Stimulated activated naive CD8-positive, alpha-beta T cell treated with anti-CD3 and anti-CD28 coated beads, Interleukin-15, amount 100 ng/mL, for 72 hours (primary cell): ENCODE results near the gene LSAMP.

Experiments used
- ATAC-seq: fragments of 150-1000 bp; cut with Tn5 transposase; 2 replicates; pipeline ENCODE4 v1.10.0; 2021; ENCODE audit warnings: mild to moderate bottlenecking, moderate library complexity
- DNase-seq, 2 donors: peaks; one replicate each; pipeline ENCODE4 v3.0.0; 2021 to 2022
- H3K27ac Mint-ChIP-seq, 2 donors: one replicate each; pipeline ENCODE4 v1.8.0; 2022; ENCODE audit warnings: mild to moderate bottlenecking in 2 of 2, mixed read lengths in 2 of 2, moderate library complexity in 2 of 2
- H3K27me3 Mint-ChIP-seq: one replicate; pipeline ENCODE4 v1.8.0; 2022; ENCODE audit warnings: mixed read lengths
- H3K4me1 Mint-ChIP-seq: one replicate; pipeline ENCODE4 v1.8.0; 2022; ENCODE audit warnings: mild to moderate bottlenecking, mixed read lengths
- H3K4me3 Mint-ChIP-seq, 2 donors: one replicate each; pipeline ENCODE4 v1.8.0; 2022; ENCODE audit warnings: mild to moderate bottlenecking in 2 of 2, mixed read lengths in 2 of 2, moderate library complexity in 1 of 2
- H3K9me3 Mint-ChIP-seq, 2 donors: one replicate each; pipeline ENCODE4 v1.8.0; 2022; ENCODE audit warnings: mixed read lengths in 2 of 2

Gene LSAMP

GRCh38 chr3:116124166-116124565 is 321.1 kb downstream of the LSAMP start:
- no peaks in the 10 kb centered on the region for H3K4me1 Mint-ChIP-seq
- no peak for DNase-seq
- H3K27me3 Mint-ChIP-seq: no peaks in the 10 kb centered on the region
- no peak for ATAC-seq
- no peaks in the 10 kb centered on the region for H3K9me3 Mint-ChIP-seq
- H3K27ac Mint-ChIP-seq: no peak overlapping the region
- no peak overlapping the region for H3K4me3 Mint-ChIP-seq

- DNase-seq (no peak), ATAC-seq (no peak)
- H3K9me3 Mint-ChIP-seq: no peaks in the 10 kb centered on the region
- H3K4me1 Mint-ChIP-seq: no peaks in the 10 kb centered on the region
- no peak overlapping the region for H3K27ac Mint-ChIP-seq
- H3K27me3 Mint-ChIP-seq: no peaks in the 10 kb centered on the region
- H3K4me3 Mint-ChIP-seq: no peak overlapping the region
Observed at GRCh38 chr3:116118475-116119169, 326.7 kb downstream of the LSAMP start.

- no peak overlapping the region for H3K27ac Mint-ChIP-seq
- H3K27me3 Mint-ChIP-seq: no peaks in the 10 kb centered on the region
- H3K4me3 Mint-ChIP-seq: no peak overlapping the region
- H3K4me1 Mint-ChIP-seq: no peaks in the 10 kb centered on the region
- H3K9me3 Mint-ChIP-seq: no peaks in the 10 kb centered on the region
- DNase-seq: no peak
- ATAC-seq: no peak
Observed at GRCh38 chr3:116114586-116114985, 330.7 kb downstream of the LSAMP start.

GRCh38 chr3:116112696-116113095 is 332.6 kb downstream of the LSAMP start:
- ATAC-seq: no peak
- no peaks in the 10 kb centered on the region for H3K27me3 Mint-ChIP-seq
- H3K4me3 Mint-ChIP-seq: no peak overlapping the region
- H3K27ac Mint-ChIP-seq: no peak overlapping the region
- DNase-seq: no peak
- H3K4me1 Mint-ChIP-seq: no peaks in the 10 kb centered on the region
- no peaks in the 10 kb centered on the region for H3K9me3 Mint-ChIP-seq

- Mint-ChIP-seq H3K27me3 (no peaks in the 10 kb centered on the region), H3K9me3 (no peaks in the 10 kb centered on the region), H3K4me1 (no peaks in the 10 kb centered on the region), H3K4me3 (no peak overlapping the region), H3K27ac (no peak overlapping the region)
- DNase-seq: no peak
- ATAC-seq: no peak
Observed at GRCh38 chr3:116111765-116112164, 333.5 kb downstream of the LSAMP start.

- peaks cover 0 to 4% of the 10 kb centered on the region in 2 donors for H3K9me3 Mint-ChIP-seq
- no peak overlapping the region for H3K27ac Mint-ChIP-seq
- H3K27me3 Mint-ChIP-seq: no peaks in the 10 kb centered on the region
- no peak overlapping the region for H3K4me3 Mint-ChIP-seq
- no peaks in the 10 kb centered on the region for H3K4me1 Mint-ChIP-seq
- no peak for ATAC-seq
- DNase-seq: no peak
Observed at GRCh38 chr3:116103868-116104530, 341.3 kb downstream of the LSAMP start.

GRCh38 chr3:116102037-116102436 is 343.2 kb downstream of the LSAMP start:
- Mint-ChIP-seq H3K27me3 (no peaks in the 10 kb centered on the region), H3K4me3 (no peak overlapping the region), H3K9me3 (peaks cover 0 to 4% of the 10 kb centered on the region in 2 donors), H3K27ac (no peak overlapping the region), H3K4me1 (no peaks in the 10 kb centered on the region)
- DNase-seq (no peak), ATAC-seq (no peak)

GRCh38 chr3:116097226-116097625 is 348.1 kb downstream of the LSAMP start:
- Mint-ChIP-seq H3K27ac (no peak overlapping the region), H3K4me1 (no peaks in the 10 kb centered on the region), H3K27me3 (no peaks in the 10 kb centered on the region), H3K4me3 (no peak overlapping the region), H3K9me3 (peaks cover 0 to 4% of the 10 kb centered on the region in 2 donors)
- DNase-seq (no peak), ATAC-seq (no peak)

- Mint-ChIP-seq H3K27ac (no peak overlapping the region), H3K9me3 (peaks cover 0 to 4% of the 10 kb centered on the region in 2 donors), H3K27me3 (no peaks in the 10 kb centered on the region), H3K4me3 (no peak overlapping the region), H3K4me1 (no peaks in the 10 kb centered on the region)
- ATAC-seq: no peak
- no peak for DNase-seq
Observed at GRCh38 chr3:116096631-116097030, 348.7 kb downstream of the LSAMP start.

GRCh38 chr3:116093374-116093773 is 351.9 kb downstream of the LSAMP start:
- Mint-ChIP-seq H3K27me3 (no peaks in the 10 kb centered on the region), H3K9me3 (peaks cover 0 to 6% of the 10 kb centered on the region in 2 donors), H3K4me3 (no peak overlapping the region), H3K4me1 (no peaks in the 10 kb centered on the region), H3K27ac (no peak overlapping the region)
- DNase-seq (no peak), ATAC-seq (no peak)

- H3K9me3 Mint-ChIP-seq: peaks cover 0 to 6% of the 10 kb centered on the region in 2 donors
- no peaks in the 10 kb centered on the region for H3K27me3 Mint-ChIP-seq
- H3K4me3 Mint-ChIP-seq: no peak overlapping the region
- no peaks in the 10 kb centered on the region for H3K4me1 Mint-ChIP-seq
- ATAC-seq (no peak), DNase-seq (no peak)
- H3K27ac Mint-ChIP-seq: no peak overlapping the region
Observed at GRCh38 chr3:116087426-116087825, 357.9 kb downstream of the LSAMP start.

- DNase-seq: no peak
- ATAC-seq: no peak
- Mint-ChIP-seq H3K9me3 (peaks cover 0 to under 1% of the 10 kb centered on the region in 2 donors), H3K27ac (no peak overlapping the region), H3K4me1 (no peaks in the 10 kb centered on the region), H3K4me3 (no peak overlapping the region), H3K27me3 (no peaks in the 10 kb centered on the region)
Observed at GRCh38 chr3:116084999-116085791, 360.1 kb downstream of the LSAMP start.

GRCh38 chr3:116083683-116084082 is 361.6 kb downstream of the LSAMP start:
- Mint-ChIP-seq H3K9me3 (no peaks in the 10 kb centered on the region), H3K4me3 (no peak overlapping the region), H3K27ac (no peak overlapping the region), H3K4me1 (no peaks in the 10 kb centered on the region), H3K27me3 (no peaks in the 10 kb centered on the region)
- ATAC-seq (no peak), DNase-seq (no peak)

- Mint-ChIP-seq H3K27me3 (no peaks in the 10 kb centered on the region), H3K4me3 (no peak overlapping the region), H3K9me3 (no peaks in the 10 kb centered on the region), H3K4me1 (no peaks in the 10 kb centered on the region), H3K27ac (no peak overlapping the region)
- ATAC-seq (no peak), DNase-seq (no peak)
Observed at GRCh38 chr3:116078561-116078960, 366.7 kb downstream of the LSAMP start.

- Mint-ChIP-seq H3K4me3 (no peak overlapping the region), H3K4me1 (no peaks in the 10 kb centered on the region)
Observed at GRCh38 chr3:116077557-116077956, 367.7 kb downstream of the LSAMP start.

GRCh38 chr3:116077059-116077458 is 368.2 kb downstream of the LSAMP start:
- H3K4me1 Mint-ChIP-seq: no peaks in the 10 kb centered on the region
- no peak overlapping the region for H3K27ac Mint-ChIP-seq
- no peaks in the 10 kb centered on the region for H3K27me3 Mint-ChIP-seq
- no peak for ATAC-seq
- no peaks in the 10 kb centered on the region for H3K9me3 Mint-ChIP-seq
- no peak overlapping the region for H3K4me3 Mint-ChIP-seq
- no peak for DNase-seq

More at GRCh38 chr3:116077557-116077956, 367.7 kb downstream of the LSAMP start:
- no peak for DNase-seq
- no peak overlapping the region for H3K27ac Mint-ChIP-seq
- H3K9me3 Mint-ChIP-seq: no peaks in the 10 kb centered on the region
- H3K27me3 Mint-ChIP-seq: no peaks in the 10 kb centered on the region
- no peak for ATAC-seq
